HL-60 (cell line): ENCODE measurements around the gene FHL2.

Experiments
- DNase-seq, 2 experiments: peaks; one replicate each; pipeline ENCODE4 v3.0.0-alpha.2; 2010 to 2020; ENCODE audit warnings: low read depth in 1 of 2, low spot score in 1 of 2
- H3K27ac ChIP-seq: fragments of 250-450 bp; sonication (Bioruptor Pico); replicated peaks from 2 replicates; pipeline ENCODE4 v1.5.1; 2020; ENCODE audit warnings: mild to moderate bottlenecking, moderate library complexity
- H3K27me3 ChIP-seq: fragments of 250-450 bp; sonication (Bioruptor Pico); 2 replicates; pipeline ENCODE4 v1.5.1; 2021; ENCODE audit warnings: mild to moderate bottlenecking, moderate library complexity; ENCODE audit not compliant: insufficient read depth, poor library complexity, severe bottlenecking
- H3K4me3 ChIP-seq: replicated peaks from 2 replicates; pipeline ENCODE4 v1.5.1; 2011; ENCODE audit warnings: mild to moderate bottlenecking, control low read depth, low read length; ENCODE audit not compliant: insufficient read depth
- GABPA ChIP-seq: IDR thresholded peaks from 2 replicates; pipeline ENCODE4 v1.6.1; 2012; ENCODE audit warnings: low read depth
- POLR2AphosphoS5 ChIP-seq: IDR thresholded peaks from 2 replicates; pipeline ENCODE4 v1.6.1; 2012; ENCODE audit warnings: low read depth
- SPI1 ChIP-seq: IDR thresholded peaks from 2 replicates; pipeline ENCODE4 v1.6.1; 2012; ENCODE audit warnings: low read depth, mild to moderate bottlenecking, borderline replicate concordance
- TF ChIP-seq, protein P1 (sequence below): IDR thresholded peaks from one replicate; pipeline ENCODE4 v1.5.1; 2011; ENCODE audit warnings: low read length, control low read depth, inconsistent platforms; ENCODE audit not compliant: insufficient read depth
- TF ChIP-seq, protein P2 (sequence below): IDR thresholded peaks from 2 replicates; pipeline ENCODE4 v1.6.1; 2012; ENCODE audit warnings: low read depth; ENCODE audit not compliant: insufficient replicate concordance

FHL2 gene

GRCh38 chr2:105390454-105390853 is 8.4 kb downstream of the FHL2 start:
- H3K4me3 ChIP-seq = no peak overlapping the region
- H3K27ac ChIP-seq = no peak overlapping the region
- TF ChIP-seq, protein P1, sequence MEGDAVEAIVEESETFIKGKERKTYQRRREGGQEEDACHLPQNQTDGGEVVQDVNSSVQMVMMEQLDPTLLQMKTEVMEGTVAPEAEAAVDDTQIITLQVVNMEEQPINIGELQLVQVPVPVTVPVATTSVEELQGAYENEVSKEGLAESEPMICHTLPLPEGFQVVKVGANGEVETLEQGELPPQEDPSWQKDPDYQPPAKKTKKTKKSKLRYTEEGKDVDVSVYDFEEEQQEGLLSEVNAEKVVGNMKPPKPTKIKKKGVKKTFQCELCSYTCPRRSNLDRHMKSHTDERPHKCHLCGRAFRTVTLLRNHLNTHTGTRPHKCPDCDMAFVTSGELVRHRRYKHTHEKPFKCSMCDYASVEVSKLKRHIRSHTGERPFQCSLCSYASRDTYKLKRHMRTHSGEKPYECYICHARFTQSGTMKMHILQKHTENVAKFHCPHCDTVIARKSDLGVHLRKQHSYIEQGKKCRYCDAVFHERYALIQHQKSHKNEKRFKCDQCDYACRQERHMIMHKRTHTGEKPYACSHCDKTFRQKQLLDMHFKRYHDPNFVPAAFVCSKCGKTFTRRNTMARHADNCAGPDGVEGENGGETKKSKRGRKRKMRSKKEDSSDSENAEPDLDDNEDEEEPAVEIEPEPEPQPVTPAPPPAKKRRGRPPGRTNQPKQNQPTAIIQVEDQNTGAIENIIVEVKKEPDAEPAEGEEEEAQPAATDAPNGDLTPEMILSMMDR = no peak
- no peak for TF ChIP-seq GABPA
- no peak for TF ChIP-seq POLR2AphosphoS5
- TF ChIP-seq, protein P2, sequence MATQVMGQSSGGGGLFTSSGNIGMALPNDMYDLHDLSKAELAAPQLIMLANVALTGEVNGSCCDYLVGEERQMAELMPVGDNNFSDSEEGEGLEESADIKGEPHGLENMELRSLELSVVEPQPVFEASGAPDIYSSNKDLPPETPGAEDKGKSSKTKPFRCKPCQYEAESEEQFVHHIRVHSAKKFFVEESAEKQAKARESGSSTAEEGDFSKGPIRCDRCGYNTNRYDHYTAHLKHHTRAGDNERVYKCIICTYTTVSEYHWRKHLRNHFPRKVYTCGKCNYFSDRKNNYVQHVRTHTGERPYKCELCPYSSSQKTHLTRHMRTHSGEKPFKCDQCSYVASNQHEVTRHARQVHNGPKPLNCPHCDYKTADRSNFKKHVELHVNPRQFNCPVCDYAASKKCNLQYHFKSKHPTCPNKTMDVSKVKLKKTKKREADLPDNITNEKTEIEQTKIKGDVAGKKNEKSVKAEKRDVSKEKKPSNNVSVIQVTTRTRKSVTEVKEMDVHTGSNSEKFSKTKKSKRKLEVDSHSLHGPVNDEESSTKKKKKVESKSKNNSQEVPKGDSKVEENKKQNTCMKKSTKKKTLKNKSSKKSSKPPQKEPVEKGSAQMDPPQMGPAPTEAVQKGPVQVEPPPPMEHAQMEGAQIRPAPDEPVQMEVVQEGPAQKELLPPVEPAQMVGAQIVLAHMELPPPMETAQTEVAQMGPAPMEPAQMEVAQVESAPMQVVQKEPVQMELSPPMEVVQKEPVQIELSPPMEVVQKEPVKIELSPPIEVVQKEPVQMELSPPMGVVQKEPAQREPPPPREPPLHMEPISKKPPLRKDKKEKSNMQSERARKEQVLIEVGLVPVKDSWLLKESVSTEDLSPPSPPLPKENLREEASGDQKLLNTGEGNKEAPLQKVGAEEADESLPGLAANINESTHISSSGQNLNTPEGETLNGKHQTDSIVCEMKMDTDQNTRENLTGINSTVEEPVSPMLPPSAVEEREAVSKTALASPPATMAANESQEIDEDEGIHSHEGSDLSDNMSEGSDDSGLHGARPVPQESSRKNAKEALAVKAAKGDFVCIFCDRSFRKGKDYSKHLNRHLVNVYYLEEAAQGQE = no peak
- TF ChIP-seq SPI1 = no peak
- no peak for DNase-seq
- peaks cover 3% of the 10 kb centered on the region for H3K27me3 ChIP-seq

GRCh38 chr2:105388971-105389381 is 9.9 kb downstream of the FHL2 start:
- H3K27me3 ChIP-seq = no peaks in the 10 kb centered on the region
- DNase-seq = no peak
- TF ChIP-seq POLR2AphosphoS5 (no peak), SPI1 (no peak), GABPA (no peak)
- TF ChIP-seq, protein P1 = no peak
- TF ChIP-seq, protein P2 = no peak
- no peak overlapping the region for H3K4me3 ChIP-seq
- no peak overlapping the region for H3K27ac ChIP-seq

DNA sequence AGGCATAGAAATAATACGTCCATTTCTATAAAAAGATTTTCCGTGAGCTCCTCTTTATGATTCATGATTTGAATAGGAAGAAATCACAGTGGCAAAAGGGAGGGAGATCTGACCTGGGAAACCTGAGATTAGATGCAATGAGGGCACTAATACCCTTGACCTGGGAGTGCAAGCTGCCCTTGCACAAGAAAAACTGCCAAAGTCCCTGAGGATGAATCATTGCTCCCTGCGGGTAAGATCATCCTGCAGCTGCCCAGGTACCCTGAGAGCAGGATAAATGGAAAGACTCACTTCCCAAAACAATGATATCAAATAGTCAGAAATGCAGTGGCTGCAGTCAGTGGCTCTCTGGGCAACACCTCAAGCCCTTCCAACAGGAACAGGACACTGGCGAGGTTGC is 11.6 kb downstream of the FHL2 start:
- H3K27ac ChIP-seq = no peak overlapping the region
- TF ChIP-seq, protein P2 = no peak
- TF ChIP-seq POLR2AphosphoS5 = no peak
- no peak for TF ChIP-seq GABPA
- TF ChIP-seq, protein P1 = no peak
- no peak for TF ChIP-seq SPI1
- no peak overlapping the region for H3K4me3 ChIP-seq
- DNase-seq = no peak
- H3K27me3 ChIP-seq = no peaks in the 10 kb centered on the region
